ENCODE measurements around the gene MIS18BP1. TPM values are rescaled to one million over a fixed set of nuclear protein-coding genes. Genes with fewer than 3 reads are reported as not detected.

The MIS18BP1 gene
- total and polyA plus RNA-seq, 2 experiments from 2014 or later = 109 to 216 TPM

DNA sequence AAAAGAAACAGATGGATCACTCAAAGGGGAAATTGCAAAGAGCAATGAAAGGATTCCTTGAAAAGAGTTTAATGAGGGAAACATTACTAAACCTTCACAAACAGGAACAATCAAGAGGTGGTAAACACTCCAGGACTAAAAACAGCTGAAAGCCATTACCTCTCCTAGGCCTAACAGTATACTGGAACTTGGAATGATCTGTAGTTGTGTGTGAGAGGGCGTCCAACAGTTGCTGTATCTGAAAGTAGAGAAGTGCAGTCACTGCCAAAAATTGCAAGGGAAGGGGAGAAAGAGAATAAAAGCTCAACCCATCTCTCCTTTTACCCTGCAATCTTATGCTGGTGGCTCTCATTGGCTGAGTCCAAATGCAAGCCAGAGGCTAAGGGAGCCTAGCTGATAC, 17.0 kb upstream of the MIS18BP1 start:
- Mint-ChIP-seq H3K27ac (no peak overlapping the region), H3K4me1 (peaks cover 6% of the 10 kb centered on the region; the same call in 2 of the 3 replicates), H3K9me3 (no peaks in the 10 kb centered on the region), H3K27me3 (ENCODE audit: insufficient read depth, low read depth, poor library complexity) (no peaks in the 10 kb centered on the region), H3K4me3 (no peak overlapping the region), H3K36me3 (ENCODE audit: low read depth) (no peaks in the 10 kb centered on the region; the same call in 2 of the 3 replicates)
- Histone ChIP-seq H3K27ac (ENCODE audit: low read depth) (no peak overlapping the region), H3K79me2 (replicated peaks; ENCODE audit: insufficient read depth) (no peaks in the 10 kb centered on the region), H3K4me1 (ENCODE audit: insufficient read depth) (no peaks in the 10 kb centered on the region), H3F3A (replicated peaks; ENCODE audit: low read depth) (no peaks in the 10 kb centered on the region), H3K36me3 (ENCODE audit: insufficient read depth) (no peaks in the 10 kb centered on the region), H4K20me1 (replicated peaks; ENCODE audit: insufficient read depth) (no peaks in the 10 kb centered on the region), H2AFZ (no peak overlapping the region), H3K4me2 (no peak overlapping the region), H3K9me2 (ENCODE audit: insufficient read depth) (no peaks in the 10 kb centered on the region), H3K27me3 (ENCODE audit: insufficient read depth) (no peaks in the 10 kb centered on the region), H3K4me3 (no peak overlapping the region)
- TF ChIP-seq EZH2phosphoT487 (IDR thresholded peaks at IDR 0.05; ENCODE audit: unreplicated experiment) (no peak), ZNF331 (CRISPR knock-in tag; IDR thresholded peaks at IDR 0.05; ENCODE audit: low read depth) (no peak), EZH2 (IDR thresholded peaks at IDR 0.05; ENCODE audit: low read depth, unreplicated experiment) (no peak), STAT1 (IDR thresholded peaks at IDR 0.05; ENCODE audit: unreplicated experiment) (no peak), ETS1 (IDR thresholded peaks at IDR 0.05) (no peak), CTCF (conservative IDR thresholded peaks at IDR 0.05; ENCODE audit: low read depth in 2 of 2) (no peak), REST (IDR thresholded peaks at IDR 0.05; ENCODE audit: unreplicated experiment) (no peak)
- TF ChIP-seq, protein P1, sequence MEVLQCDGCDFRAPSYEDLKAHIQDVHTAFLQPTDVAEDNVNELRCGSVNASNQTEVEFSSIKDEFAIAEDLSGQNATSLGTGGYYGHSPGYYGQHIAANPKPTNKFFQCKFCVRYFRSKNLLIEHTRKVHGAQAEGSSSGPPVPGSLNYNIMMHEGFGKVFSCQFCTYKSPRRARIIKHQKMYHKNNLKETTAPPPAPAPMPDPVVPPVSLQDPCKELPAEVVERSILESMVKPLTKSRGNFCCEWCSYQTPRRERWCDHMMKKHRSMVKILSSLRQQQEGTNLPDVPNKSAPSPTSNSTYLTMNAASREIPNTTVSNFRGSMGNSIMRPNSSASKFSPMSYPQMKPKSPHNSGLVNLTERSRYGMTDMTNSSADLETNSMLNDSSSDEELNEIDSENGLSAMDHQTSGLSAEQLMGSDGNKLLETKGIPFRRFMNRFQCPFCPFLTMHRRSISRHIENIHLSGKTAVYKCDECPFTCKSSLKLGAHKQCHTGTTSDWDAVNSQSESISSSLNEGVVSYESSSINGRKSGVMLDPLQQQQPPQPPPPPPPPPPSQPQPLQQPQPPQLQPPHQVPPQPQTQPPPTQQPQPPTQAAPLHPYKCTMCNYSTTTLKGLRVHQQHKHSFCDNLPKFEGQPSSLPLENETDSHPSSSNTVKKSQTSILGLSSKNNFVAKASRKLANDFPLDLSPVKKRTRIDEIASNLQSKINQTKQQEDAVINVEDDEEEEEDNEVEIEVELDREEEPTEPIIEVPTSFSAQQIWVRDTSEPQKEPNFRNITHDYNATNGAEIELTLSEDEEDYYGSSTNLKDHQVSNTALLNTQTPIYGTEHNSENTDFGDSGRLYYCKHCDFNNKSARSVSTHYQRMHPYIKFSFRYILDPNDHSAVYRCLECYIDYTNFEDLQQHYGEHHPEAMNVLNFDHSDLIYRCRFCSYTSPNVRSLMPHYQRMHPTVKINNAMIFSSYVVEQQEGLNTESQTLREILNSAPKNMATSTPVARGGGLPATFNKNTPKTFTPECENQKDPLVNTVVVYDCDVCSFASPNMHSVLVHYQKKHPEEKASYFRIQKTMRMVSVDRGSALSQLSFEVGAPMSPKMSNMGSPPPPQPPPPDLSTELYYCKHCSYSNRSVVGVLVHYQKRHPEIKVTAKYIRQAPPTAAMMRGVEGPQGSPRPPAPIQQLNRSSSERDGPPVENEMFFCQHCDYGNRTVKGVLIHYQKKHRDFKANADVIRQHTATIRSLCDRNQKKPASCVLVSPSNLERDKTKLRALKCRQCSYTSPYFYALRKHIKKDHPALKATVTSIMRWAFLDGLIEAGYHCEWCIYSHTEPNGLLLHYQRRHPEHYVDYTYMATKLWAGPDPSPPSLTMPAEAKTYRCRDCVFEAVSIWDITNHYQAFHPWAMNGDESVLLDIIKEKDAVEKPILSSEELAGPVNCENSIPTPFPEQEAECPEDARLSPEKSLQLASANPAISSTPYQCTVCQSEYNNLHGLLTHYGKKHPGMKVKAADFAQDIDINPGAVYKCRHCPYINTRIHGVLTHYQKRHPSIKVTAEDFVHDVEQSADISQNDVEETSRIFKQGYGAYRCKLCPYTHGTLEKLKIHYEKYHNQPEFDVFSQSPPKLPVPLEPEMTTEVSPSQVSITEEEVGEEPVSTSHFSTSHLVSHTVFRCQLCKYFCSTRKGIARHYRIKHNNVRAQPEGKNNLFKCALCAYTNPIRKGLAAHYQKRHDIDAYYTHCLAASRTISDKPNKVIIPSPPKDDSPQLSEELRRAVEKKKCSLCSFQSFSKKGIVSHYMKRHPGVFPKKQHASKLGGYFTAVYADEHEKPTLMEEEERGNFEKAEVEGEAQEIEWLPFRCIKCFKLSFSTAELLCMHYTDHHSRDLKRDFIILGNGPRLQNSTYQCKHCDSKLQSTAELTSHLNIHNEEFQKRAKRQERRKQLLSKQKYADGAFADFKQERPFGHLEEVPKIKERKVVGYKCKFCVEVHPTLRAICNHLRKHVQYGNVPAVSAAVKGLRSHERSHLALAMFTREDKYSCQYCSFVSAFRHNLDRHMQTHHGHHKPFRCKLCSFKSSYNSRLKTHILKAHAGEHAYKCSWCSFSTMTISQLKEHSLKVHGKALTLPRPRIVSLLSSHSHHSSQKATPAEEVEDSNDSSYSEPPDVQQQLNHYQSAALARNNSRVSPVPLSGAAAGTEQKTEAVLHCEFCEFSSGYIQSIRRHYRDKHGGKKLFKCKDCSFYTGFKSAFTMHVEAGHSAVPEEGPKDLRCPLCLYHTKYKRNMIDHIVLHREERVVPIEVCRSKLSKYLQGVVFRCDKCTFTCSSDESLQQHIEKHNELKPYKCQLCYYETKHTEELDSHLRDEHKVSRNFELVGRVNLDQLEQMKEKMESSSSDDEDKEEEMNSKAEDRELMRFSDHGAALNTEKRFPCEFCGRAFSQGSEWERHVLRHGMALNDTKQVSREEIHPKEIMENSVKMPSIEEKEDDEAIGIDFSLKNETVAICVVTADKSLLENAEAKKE (CRISPR knock-in tag; IDR thresholded peaks at IDR 0.05) = no peak
- DNase-seq (ENCODE audit: low spot score) (no peak), ATAC-seq (no peak)

Data from GM23338 (cell line).